Testis (tissue), 3 donors: ENCODE data around the gene PPP6R2. TPM values are rescaled to one million over a fixed set of nuclear protein-coding genes. Genes with fewer than 3 reads are reported as not detected.
A peak's percentile ranks its signal among the peaks of the same experiment; 100 is the strongest.

Experiments
- DNase-seq: peaks from one replicate; pipeline ENCODE4 v3.0.0-alpha.2; 2019
- H3K27ac ChIP-seq, 2 donors: fragments of 200-600 bp; sonication (generic); one replicate each; pipeline ENCODE4 v1.5.1; 2019
- H3K27me3 ChIP-seq: fragments of 200-600 bp; sonication (generic); one replicate; pipeline ENCODE4 v1.5.1; 2019
- H3K36me3 ChIP-seq: fragments of 200-600 bp; sonication (generic); one replicate; pipeline ENCODE4 v1.5.1; 2017; ENCODE audit warnings: low read depth; ENCODE audit errors: missing control alignments
- H3K4me1 ChIP-seq: fragments of 200-600 bp; sonication (generic); one replicate; pipeline ENCODE4 v1.5.1; 2019
- H3K4me3 ChIP-seq, 2 donors: fragments of 200-600 bp; sonication (generic); one replicate each; pipeline ENCODE4 v1.5.1; 2017 to 2019
- H3K9me3 ChIP-seq: fragments of 200-600 bp; sonication (generic); one replicate; pipeline ENCODE4 v1.5.1; 2017
- POLR2A ChIP-seq: fragments of 450-650 bp; IDR thresholded peaks from one replicate; pipeline ENCODE4 v1.6.1; 2017; ENCODE audit warnings: antibody characterized with exemption, mild to moderate bottlenecking, moderate library complexity
- WGBS, 2 donors: methylation state at CpG; one replicate each; pipeline ENCODE4 v1.1.5; 2018; 5-methylcytosine and 5-hydroxymethylcytosine counted together
- intact Hi-C: fragments of 100-400 bp; cut with DNase I; formaldehyde crosslinking; loops from one replicate; pipeline ENCODE4 v1.15.1; 2023; ENCODE audit warnings: low total_unique reads
- polyA plus RNA-seq: library from polyadenylated mRNA; stranded (reverse); fragments of 350-450 nt; fragmentation: Illumina TruSeq; extraction: RNeasy Lipid Tissue Mini Kit (QIAGEN cat#74804); gene quantifications from one replicate; pipeline ENCODE4 v1.2.3, GENCODE V29; 2014; ENCODE audit warnings: low read depth, low replicate concordance; ENCODE audit not compliant: insufficient read depth
- total RNA-seq, 2 donors: library from RNA; depleted of rRNA; stranded (reverse); fragments of >200 nt; gene quantifications; one replicate each; pipeline ENCODE4 v1.2.3, GENCODE V29; 2016
- TF ChIP-seq, protein P1 (sequence below), 3 experiments: fragments of 450-650 bp in 2 of 3; fragments of 200-600 bp in 1 of 3; sonication (generic) in 1 of 3; IDR thresholded peaks; one replicate each; pipeline ENCODE4 v1.5.1; 2016 to 2019; ENCODE audit warnings: antibody characterized with exemption in 3 of 3, mild to moderate bottlenecking in 2 of 3, moderate library complexity in 1 of 3

PPP6R2 gene
- total and polyA plus RNA-seq, 3 donors from 2014 or later = 123 to 142 (median 138) TPM

DNA sequence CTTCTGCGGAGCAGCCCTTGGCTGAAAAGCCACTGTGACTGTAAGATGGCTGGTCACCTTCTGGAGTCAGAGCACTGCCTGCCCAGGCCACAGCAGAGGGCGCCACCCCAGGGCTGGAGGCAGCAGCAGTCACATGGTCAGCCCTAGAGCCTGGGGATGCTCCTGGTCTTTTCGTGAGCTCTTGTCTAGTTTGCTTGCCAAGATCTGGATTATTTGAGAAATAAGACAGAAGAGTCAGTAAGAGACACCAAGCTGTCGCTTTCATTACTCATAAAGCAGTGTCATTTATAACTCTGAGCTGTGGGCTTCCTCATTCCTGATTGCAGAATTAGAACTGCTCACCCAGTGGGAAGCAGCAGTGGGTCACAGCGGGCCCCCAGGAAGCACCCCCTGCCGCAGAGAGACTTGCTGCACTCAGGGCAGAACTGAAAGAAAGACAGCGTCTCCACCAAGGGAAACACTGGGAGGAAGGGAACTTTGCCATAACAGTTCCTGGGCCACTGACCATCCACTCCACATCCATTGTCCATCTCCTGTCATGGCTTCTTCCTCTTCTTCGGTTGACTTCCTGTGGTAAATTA, 56.7 kb downstream of the PPP6R2 start:
- Histone ChIP-seq H3K36me3 (no peaks in the 10 kb centered on the region), H3K4me3 (no peak overlapping the region), H3K27ac (peak overlapping the region in 1 of 2 donors; percentile 43), H3K9me3 (no peaks in the 10 kb centered on the region), H3K27me3 (no peaks in the 10 kb centered on the region), H3K4me1 (peaks cover 4% of the 10 kb centered on the region)
- WGBS, 2 donors = 66 to 81% methylated on average over 8 of the region's 8 CpGs
- peak; percentile 54 for DNase-seq
- TF ChIP-seq POLR2A = no peak
- TF ChIP-seq, protein P1, sequence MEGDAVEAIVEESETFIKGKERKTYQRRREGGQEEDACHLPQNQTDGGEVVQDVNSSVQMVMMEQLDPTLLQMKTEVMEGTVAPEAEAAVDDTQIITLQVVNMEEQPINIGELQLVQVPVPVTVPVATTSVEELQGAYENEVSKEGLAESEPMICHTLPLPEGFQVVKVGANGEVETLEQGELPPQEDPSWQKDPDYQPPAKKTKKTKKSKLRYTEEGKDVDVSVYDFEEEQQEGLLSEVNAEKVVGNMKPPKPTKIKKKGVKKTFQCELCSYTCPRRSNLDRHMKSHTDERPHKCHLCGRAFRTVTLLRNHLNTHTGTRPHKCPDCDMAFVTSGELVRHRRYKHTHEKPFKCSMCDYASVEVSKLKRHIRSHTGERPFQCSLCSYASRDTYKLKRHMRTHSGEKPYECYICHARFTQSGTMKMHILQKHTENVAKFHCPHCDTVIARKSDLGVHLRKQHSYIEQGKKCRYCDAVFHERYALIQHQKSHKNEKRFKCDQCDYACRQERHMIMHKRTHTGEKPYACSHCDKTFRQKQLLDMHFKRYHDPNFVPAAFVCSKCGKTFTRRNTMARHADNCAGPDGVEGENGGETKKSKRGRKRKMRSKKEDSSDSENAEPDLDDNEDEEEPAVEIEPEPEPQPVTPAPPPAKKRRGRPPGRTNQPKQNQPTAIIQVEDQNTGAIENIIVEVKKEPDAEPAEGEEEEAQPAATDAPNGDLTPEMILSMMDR (IDR thresholded peaks at IDR 0.05) = peak in 1 of 3 experiments; percentile 5
- intact Hi-C loops = no loop called here

DNA sequence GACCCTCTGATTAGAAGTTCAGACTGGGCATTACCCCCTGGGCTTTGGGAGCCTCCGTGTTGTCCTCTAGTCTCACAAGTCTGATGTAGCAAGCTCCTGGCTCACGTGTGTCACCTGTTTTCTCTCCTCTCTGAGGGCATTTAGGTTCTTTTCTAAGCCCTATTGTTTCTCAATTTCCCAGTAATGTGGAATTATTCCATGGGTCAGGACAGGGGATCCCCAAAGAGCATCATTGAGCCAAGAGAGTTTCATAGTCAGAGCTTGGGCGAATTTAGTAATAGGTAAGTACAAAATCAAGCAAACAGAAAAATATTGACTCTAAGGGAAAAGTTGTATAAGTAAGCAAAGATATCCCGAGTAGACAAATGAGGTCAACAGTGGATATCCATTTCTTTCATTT, 57.3 kb downstream of the PPP6R2 start:
- H3K4me1 ChIP-seq = peaks cover 4% of the 10 kb centered on the region
- 75 to 78% methylated on average over 4 of the region's 4 CpGs for WGBS, 2 donors
- no peaks in the 10 kb centered on the region for H3K36me3 ChIP-seq

DNA sequence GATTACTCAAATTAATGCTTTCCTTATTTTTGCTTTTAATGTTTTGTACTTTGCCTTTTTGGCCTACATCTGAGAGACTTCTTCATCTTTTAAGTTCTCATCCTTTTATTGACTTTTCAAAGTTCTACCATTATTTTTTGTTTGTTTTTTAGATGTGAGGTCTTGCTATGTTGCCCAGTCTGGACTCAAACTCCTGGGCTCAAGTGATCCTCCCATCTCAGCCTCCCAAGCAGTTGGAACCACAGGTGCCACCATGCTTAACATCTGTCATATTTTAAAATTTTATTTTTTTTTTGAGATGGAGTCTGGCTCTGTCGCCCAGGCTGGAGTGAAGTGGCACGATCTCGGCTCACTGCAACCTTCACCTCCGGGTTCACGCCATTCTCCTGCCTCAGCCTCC, 57.8 kb downstream of the PPP6R2 start:
- no peak overlapping the region for H3K27ac ChIP-seq
- no peak overlapping the region for H3K4me3 ChIP-seq
- WGBS, 2 donors = 96 to 98% methylated on average over 5 of the region's 5 CpGs
- TF ChIP-seq, protein P1 (IDR thresholded peaks at IDR 0.05) = no peak
- TF ChIP-seq POLR2A = no peak
- H3K4me1 ChIP-seq = peaks cover 4% of the 10 kb centered on the region
- H3K36me3 ChIP-seq = no peaks in the 10 kb centered on the region
- no peaks in the 10 kb centered on the region for H3K27me3 ChIP-seq
- no peak for DNase-seq
- H3K9me3 ChIP-seq = no peaks in the 10 kb centered on the region
- intact Hi-C loops = no loop called here

More for the DNA sequence above, 57.3 kb downstream of the PPP6R2 start:
- H3K9me3 ChIP-seq = no peaks in the 10 kb centered on the region
- no peak overlapping the region for H3K4me3 ChIP-seq
- no peak for DNase-seq
- H3K27ac ChIP-seq = no peak overlapping the region
- H3K27me3 ChIP-seq = no peaks in the 10 kb centered on the region
- TF ChIP-seq, protein P1 (IDR thresholded peaks at IDR 0.05) = no peak
- no peak for TF ChIP-seq POLR2A
- intact Hi-C loops = no loop called here

DNA sequence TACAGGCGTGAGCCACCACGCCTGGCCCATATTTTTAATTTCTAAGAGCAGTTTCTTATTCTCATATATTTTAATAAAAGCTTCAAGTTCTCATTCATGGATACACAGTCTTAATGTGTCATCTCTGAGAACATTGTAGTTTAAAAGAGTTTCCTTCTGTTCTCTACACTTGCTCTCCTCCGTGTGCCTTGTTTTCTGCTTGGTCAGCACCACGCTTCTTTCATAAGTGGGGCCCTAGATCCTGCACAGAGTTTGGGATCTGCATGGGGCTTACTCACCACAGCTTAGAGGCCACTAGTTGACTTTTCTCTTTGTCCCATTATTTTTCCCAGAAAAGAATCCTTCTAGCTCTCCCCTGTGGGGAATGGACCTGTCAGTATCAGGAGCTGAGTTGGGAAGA, 58.8 kb downstream of the PPP6R2 start:
- H3K27me3 ChIP-seq = no peaks in the 10 kb centered on the region
- no peak overlapping the region for H3K4me3 ChIP-seq
- no peak for DNase-seq
- WGBS, 2 donors = 88 to 90% methylated on average over 4 of the region's 4 CpGs
- no peaks in the 10 kb centered on the region for H3K36me3 ChIP-seq
- intact Hi-C loops = no loop called here
- H3K4me1 ChIP-seq = peaks cover 4% of the 10 kb centered on the region
- H3K27ac ChIP-seq = no peak overlapping the region
- H3K9me3 ChIP-seq = no peaks in the 10 kb centered on the region
- no peak for TF ChIP-seq POLR2A
- TF ChIP-seq, protein P1 (IDR thresholded peaks at IDR 0.05) = no peak

DNA sequence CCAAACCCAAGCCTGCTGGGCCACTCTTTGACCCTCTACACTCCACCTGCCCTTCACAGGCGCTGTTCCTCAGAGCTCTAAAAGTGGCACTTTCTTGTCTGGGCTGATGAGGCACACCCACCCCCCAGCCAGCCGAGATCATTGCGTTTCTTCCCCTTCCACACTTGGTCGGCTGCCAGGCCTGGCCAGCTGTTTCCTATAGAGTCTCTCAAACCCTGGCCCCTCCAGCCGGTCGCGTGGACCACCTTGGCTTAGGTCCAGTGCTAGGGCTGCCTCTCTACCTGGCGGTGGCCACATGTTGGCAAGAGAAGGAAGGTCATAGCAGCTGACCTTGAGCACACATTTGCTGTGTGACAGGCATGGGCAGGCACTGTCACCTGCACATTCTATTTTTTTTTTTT, 60.6 kb downstream of the PPP6R2 start:
- intact Hi-C loops = no loop called here
- Histone ChIP-seq H3K27me3 (no peaks in the 10 kb centered on the region), H3K9me3 (no peaks in the 10 kb centered on the region), H3K4me3 (no peak overlapping the region), H3K27ac (no peak overlapping the region), H3K36me3 (no peaks in the 10 kb centered on the region), H3K4me1 (peaks cover 4% of the 10 kb centered on the region)
- DNase-seq = peak; percentile 37
- TF ChIP-seq POLR2A = no peak
- TF ChIP-seq, protein P1 (IDR thresholded peaks at IDR 0.05) = no peak
- 41 to 42% methylated on average over 8 of the region's 8 CpGs for WGBS, 2 donors
